GM12878 (cell line): ENCODE data around the gene SETD4. TPM values are rescaled to one million over a fixed set of nuclear protein-coding genes. Genes with fewer than 3 reads are reported as not detected.

Experiments used
- ATAC-seq: fragments of 200-7000 bp; cut with Tn5 transposase; 3 replicates; pipeline ENCODE4 v1.9.1; 2020; ENCODE audit warnings: mild to moderate bottlenecking, moderate library complexity
- BruUV-seq: library from RNA; stranded (reverse); fragments of 400-500 nt; replicated peaks from 2 replicates; lab custom pipeline; 2021; lab: Mats Ljungman, UMichigan
- CTCF ChIA-PET: fragments of 300-600 bp; sonication (Branson Sonifier 250); formaldehyde crosslinking; extraction: SDS; loops from one replicate; lab custom pipeline; 2021; ENCODE audit warnings: inconsistent platforms; lab: Yijun Ruan, JAX
- POLR2A ChIA-PET: fragments of 350-600 bp; formaldehyde crosslinking; extraction: SDS; loops from one replicate; lab custom pipeline; 2021; ENCODE audit warnings: inconsistent platforms; lab: Charles Lee
- RAD21 ChIA-PET: fragments of 300-600 bp; sonication (Branson Sonifier 250); formaldehyde crosslinking; loops from one replicate; lab custom pipeline; 2023; ENCODE audit warnings: antibody characterized with exemption; ENCODE audit not compliant: unreplicated experiment; lab: Charles Lee
- SMC1A ChIA-PET: fragments of 300-600 bp; sonication (Branson Sonifier 250); formaldehyde crosslinking; loops from one replicate; lab custom pipeline; 2023; ENCODE audit not compliant: unreplicated experiment, uncharacterized antibody; lab: Charles Lee
- DNase-seq: peaks from one replicate; pipeline ENCODE4 v3.0.0-alpha.2; 2011; ENCODE audit warnings: low read depth, low spot score
- FAIRE-seq: peaks from 3 replicates; lab custom pipeline; 2011; peaks lifted over from hg19 to GRCh38; lab: Jason Lieb, UNC
- H2AFZ ChIP-seq: 2 replicates; pipeline ENCODE4 v1.6.0; 2011; ENCODE audit warnings: low read depth, low read length, control low read depth; ENCODE audit not compliant: control insufficient read depth
- H3K27ac ChIP-seq: 2 replicates; pipeline ENCODE4 v1.5.1; 2011; ENCODE audit warnings: control low read depth; ENCODE audit not compliant: control insufficient read depth, insufficient read depth
- H3K27me3 ChIP-seq, 2 experiments: replicated peaks in 1 of 2; 2 replicates each; pipeline versions ENCODE4 v1.6.0 to v1.6.1; 2011; ENCODE audit warnings: low read length in 1 of 2; ENCODE audit not compliant: control insufficient read depth in 2 of 2, insufficient read depth in 2 of 2
- H3K36me3 ChIP-seq, 2 experiments: 2 replicates each; pipeline ENCODE4 v1.5.1; 2011; ENCODE audit warnings: low read length in 1 of 2; ENCODE audit not compliant: control insufficient read depth in 2 of 2, insufficient read depth in 2 of 2
- H3K4me1 ChIP-seq: 2 replicates; pipeline ENCODE4 v1.6.1; 2011; ENCODE audit warnings: mild to moderate bottlenecking, low read length, moderate library complexity, mixed read lengths; ENCODE audit not compliant: control insufficient read depth, insufficient read depth
- H3K4me2 ChIP-seq: 2 replicates; pipeline ENCODE4 v1.6.0; 2011; ENCODE audit warnings: control low read depth; ENCODE audit not compliant: control insufficient read depth, insufficient read depth
- H3K4me3 ChIP-seq: fragments of 200-600 bp; sonication (generic); 2 replicates; pipeline ENCODE4 v1.5.1; 2016
- H3K79me2 ChIP-seq: 2 replicates; pipeline ENCODE4 v1.6.0; 2011; ENCODE audit warnings: low read length; ENCODE audit not compliant: control insufficient read depth, insufficient read depth
- H3K9ac ChIP-seq: 2 replicates; pipeline ENCODE4 v1.8.0; 2011; ENCODE audit warnings: low read length, control low read depth, mixed read lengths; ENCODE audit not compliant: control insufficient read depth, insufficient read depth
- H3K9me3 ChIP-seq: replicated peaks from 3 replicates; pipeline ENCODE4 v1.5.1; 2011; ENCODE audit warnings: mild to moderate bottlenecking, low read length; ENCODE audit not compliant: control insufficient read depth, insufficient read depth
- H4K20me1 ChIP-seq: 2 replicates; pipeline ENCODE4 v1.6.0; 2011; ENCODE audit not compliant: control insufficient read depth, insufficient read depth
- BCL11A ChIP-seq: IDR thresholded peaks from 2 replicates; pipeline ENCODE4 v1.6.1; 2011; ENCODE audit warnings: low read depth, low read length
- CBX3 ChIP-seq: fragments of 200-600 bp; sonication (generic); IDR thresholded peaks from 2 replicates; pipeline ENCODE4 v1.6.1; 2016; ENCODE audit warnings: low read depth, borderline replicate concordance
- CHD4 ChIP-seq: fragments of 200-600 bp; sonication (generic); IDR thresholded peaks from 2 replicates; pipeline ENCODE4 v1.6.1; 2016; ENCODE audit warnings: mild to moderate bottlenecking
- EZH2 ChIP-seq: IDR thresholded peaks from 2 replicates; pipeline ENCODE4 v1.6.1; 2012; ENCODE audit warnings: low read depth, mild to moderate bottlenecking, control low read depth, inconsistent platforms, low read length, borderline replicate concordance; ENCODE audit not compliant: control insufficient read depth
- IKZF1 ChIP-seq: fragments of 450-650 bp; conservative IDR thresholded peaks from 2 replicates; pipeline ENCODE4 v1.6.1; 2017; ENCODE audit warnings: antibody characterized with exemption, mild to moderate bottlenecking
- JUNB ChIP-seq: IDR thresholded peaks from 2 replicates; pipeline ENCODE4 v1.6.1; 2016; ENCODE audit warnings: antibody characterized with exemption, mild to moderate bottlenecking
- KDM1A ChIP-seq: fragments of 200-600 bp; sonication (generic); IDR thresholded peaks from 2 replicates; pipeline ENCODE4 v1.6.1; 2016; ENCODE audit warnings: borderline replicate concordance
- NFYA ChIP-seq: IDR thresholded peaks from 2 replicates; pipeline ENCODE4 v1.6.1; 2011; ENCODE audit warnings: low read depth, mild to moderate bottlenecking, low read length, improper control_type of control experiment, borderline replicate concordance
- NR2C2 ChIP-seq: IDR thresholded peaks from 2 replicates; pipeline ENCODE4 v1.6.1; 2011; ENCODE audit warnings: borderline replicate concordance, low read depth; ENCODE audit not compliant: control insufficient read depth, insufficient read length
- NR2F1 ChIP-seq: fragments of 450-650 bp; conservative IDR thresholded peaks from 2 replicates; pipeline ENCODE4 v1.6.1; 2017; ENCODE audit warnings: mild to moderate bottlenecking
- POLR2A ChIP-seq: IDR thresholded peaks from 2 replicates; pipeline ENCODE4 v1.6.1; 2011; ENCODE audit warnings: low read depth, mild to moderate bottlenecking, low read length
- SIX5 ChIP-seq: IDR thresholded peaks from 2 replicates; pipeline ENCODE4 v1.6.1; 2011; ENCODE audit warnings: mild to moderate bottlenecking, low read depth, low read length, moderate library complexity; ENCODE audit not compliant: severe bottlenecking
- SMC3 ChIP-seq: IDR thresholded peaks from 2 replicates; pipeline ENCODE4 v1.6.1; 2011; ENCODE audit warnings: low read length, improper control_type of control experiment, borderline replicate concordance
- SREBF2 ChIP-seq: IDR thresholded peaks from 2 replicates; pipeline ENCODE4 v1.6.1; 2012; ENCODE audit warnings: mild to moderate bottlenecking, low read length
- SUZ12 ChIP-seq: fragments of 200-600 bp; sonication (generic); IDR thresholded peaks from one replicate; pipeline ENCODE4 v1.6.1; 2018; ENCODE audit warnings: antibody characterized with exemption, mild to moderate bottlenecking; ENCODE audit not compliant: unreplicated experiment
- TARDBP ChIP-seq: IDR thresholded peaks from 2 replicates; pipeline ENCODE4 v1.6.1; 2016; ENCODE audit warnings: borderline replicate concordance
- TCF12 ChIP-seq: IDR thresholded peaks from 2 replicates; pipeline ENCODE4 v1.6.1; 2011; ENCODE audit warnings: low read depth, mild to moderate bottlenecking, low read length
- WRNIP1 ChIP-seq: IDR thresholded peaks from 2 replicates; pipeline ENCODE4 v1.6.1; 2011; ENCODE audit warnings: low read depth, low read length, improper control_type of control experiment, borderline replicate concordance
- ZNF217 ChIP-seq: fragments of 450-650 bp; IDR thresholded peaks from 2 replicates; pipeline ENCODE4 v1.6.1; 2017; ENCODE audit warnings: antibody characterized with exemption, mild to moderate bottlenecking
- WGBS: methylation state at CpG from one replicate; pipeline ENCODE4 v1.1.6; 2016; ENCODE audit warnings: low lambda C conversion rate; ENCODE audit not compliant: insufficient replicate concordance, insufficient coverage; ENCODE audit errors: missing lambda C conversion rate; 5-methylcytosine and 5-hydroxymethylcytosine counted together
- in situ Hi-C: fragments of 300-500 bp; cut with MboI; formaldehyde crosslinking; loops from 9 replicates; pipeline ENCODE4 v1.14.3; 2018; ENCODE audit warnings: mixed read lengths
- intact Hi-C: fragments of 100-400 bp; cut with micrococcal nuclease; formaldehyde crosslinking; loops from one replicate; pipeline ENCODE4 v1.14.2; 2022; ENCODE audit not compliant: unreplicated experiment
- polyA plus RNA-seq, 11 experiments: library from polyadenylated mRNA; depleted of rRNA in 4 of 11; unstranded in 6 of 11; stranded (reverse) in 5 of 11; fragments of >200 nt; fragmentation: Nextera tagmentation in 4 of 11; fragmentation: Illumina TruSeq in 1 of 11; extraction: Ambion mirVana in 4 of 11; extraction: Trizol in 1 of 11; gene quantifications; 1 replicate in 1 of 11; 2 replicates in 10 of 11; pipeline versions ENCODE4 v1.2.1 to v1.2.3, GENCODE V29; 2011 to 2016; ENCODE audit warnings: inconsistent platforms in 2 of 11, missing spikeins in 2 of 11, low read depth in 1 of 11
- total RNA-seq, 4 experiments: library from RNA; depleted of rRNA in 3 of 4; stranded (reverse); fragments of >200 nt in 3 of 4; fragmentation: Illumina TruSeq in 1 of 4; extraction: Trizol in 1 of 4; gene quantifications; 2 replicates each; pipeline versions ENCODE4 v1.2.1 to v1.2.3, GENCODE V29; 2013 to 2021
- TF ChIP-seq, protein P1 (sequence below): IDR thresholded peaks from 2 replicates; pipeline ENCODE4 v1.6.1; 2012; ENCODE audit warnings: low read depth, low read length, improper control_type of control experiment
- TF ChIP-seq, protein P2 (sequence below): fragments of 450-650 bp; IDR thresholded peaks from 2 replicates; pipeline ENCODE4 v1.6.1; 2014; ENCODE audit warnings: mild to moderate bottlenecking
- TF ChIP-seq, protein P3 (sequence below): fragments of 450-650 bp; IDR thresholded peaks from 2 replicates; pipeline ENCODE4 v1.6.1; 2017; ENCODE audit warnings: borderline replicate concordance
- TF ChIP-seq, protein P4 (sequence below): fragments of 450-650 bp; IDR thresholded peaks from 2 replicates; pipeline ENCODE4 v1.6.1; 2016; ENCODE audit warnings: mild to moderate bottlenecking

Gene SETD4
- total and polyA plus RNA-seq, 10 of the 15 experiments (the other 5 are each of a cell fraction or from before 2014, with no cell fraction given), result 10.3 to 37.0 (median 18.6) TPM

DNA sequence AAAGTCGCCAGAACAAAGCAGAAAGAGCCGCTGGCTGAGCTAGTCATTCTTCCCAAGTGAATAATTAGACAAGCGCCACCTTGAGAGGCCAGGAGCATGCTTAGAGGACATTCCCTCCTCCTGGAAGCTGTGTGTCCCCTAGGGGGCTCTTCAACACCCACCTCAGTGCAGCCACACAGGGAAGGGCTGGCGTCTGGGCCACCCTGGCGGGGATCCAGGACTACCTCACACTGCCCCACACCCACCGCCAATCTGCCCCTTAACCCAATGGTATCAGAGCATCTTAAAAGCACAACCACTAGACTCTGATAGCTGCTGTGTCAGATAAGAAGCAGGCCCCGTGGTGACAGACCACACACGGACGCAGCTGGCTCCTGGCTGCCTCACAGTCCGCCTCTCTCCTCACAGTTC lies 24.9 kb downstream of the SETD4 start (continued):
- TF ChIP-seq TARDBP (no peak), POLR2A (no peak), EZH2 (no peak), SUZ12 (no peak), BCL11A (no peak), CHD4 (no peak), NR2C2 (no peak), WRNIP1 (no peak), TCF12 (no peak)
- TF ChIP-seq, protein P1, sequence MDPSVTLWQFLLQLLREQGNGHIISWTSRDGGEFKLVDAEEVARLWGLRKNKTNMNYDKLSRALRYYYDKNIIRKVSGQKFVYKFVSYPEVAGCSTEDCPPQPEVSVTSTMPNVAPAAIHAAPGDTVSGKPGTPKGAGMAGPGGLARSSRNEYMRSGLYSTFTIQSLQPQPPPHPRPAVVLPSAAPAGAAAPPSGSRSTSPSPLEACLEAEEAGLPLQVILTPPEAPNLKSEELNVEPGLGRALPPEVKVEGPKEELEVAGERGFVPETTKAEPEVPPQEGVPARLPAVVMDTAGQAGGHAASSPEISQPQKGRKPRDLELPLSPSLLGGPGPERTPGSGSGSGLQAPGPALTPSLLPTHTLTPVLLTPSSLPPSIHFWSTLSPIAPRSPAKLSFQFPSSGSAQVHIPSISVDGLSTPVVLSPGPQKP, result no peak

DNA sequence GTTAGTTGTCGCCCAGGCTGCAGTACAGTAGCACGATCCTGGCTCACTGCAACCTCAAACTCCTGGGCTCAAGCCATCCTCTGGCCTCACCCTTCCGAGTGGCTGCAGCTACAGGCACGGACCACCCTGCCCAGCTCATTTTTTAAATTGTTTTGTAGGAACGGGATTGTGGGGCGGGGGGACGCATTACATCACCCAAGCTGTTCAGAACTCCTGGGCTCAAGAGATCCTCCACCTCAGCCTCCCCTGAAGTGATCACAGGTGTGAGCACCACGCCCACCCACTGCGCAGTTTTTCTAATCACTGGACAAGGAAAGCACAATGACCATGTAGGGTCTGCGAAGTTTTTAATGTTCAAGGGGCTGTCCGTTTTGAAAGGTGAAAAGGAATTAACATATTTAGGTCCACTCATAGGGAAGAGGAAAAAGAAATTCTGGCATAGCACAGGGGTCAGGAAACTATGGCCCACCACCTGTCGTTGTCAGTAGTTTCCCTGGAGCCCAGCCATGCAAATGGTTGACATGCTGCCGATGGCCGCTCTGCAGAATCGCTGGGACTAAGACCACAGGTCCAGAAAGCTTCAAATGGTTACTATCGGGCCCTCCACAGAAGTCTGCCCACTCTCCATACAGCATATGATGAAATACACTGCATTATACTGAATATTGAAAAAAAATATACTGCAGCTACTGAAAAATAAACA lies 26.0 kb downstream of the SETD4 start:
- SMC1A ChIA-PET, result no interaction called here
- H3K27ac ChIP-seq, result no peak overlapping the region
- H2AFZ ChIP-seq, result no peak overlapping the region
- no peaks in the 10 kb centered on the region for H3K27me3 ChIP-seq
- WGBS, result 83% methylated on average over 16 of the region's 16 CpGs
- RAD21 ChIA-PET, result no interaction called here
- H3K9me3 ChIP-seq, result no peaks in the 10 kb centered on the region
- no peak for ATAC-seq
- H3K4me2 ChIP-seq, result no peak overlapping the region
- H3K4me3 ChIP-seq, result no peak overlapping the region
- no peak overlapping the region for H3K9ac ChIP-seq
- POLR2A ChIA-PET, result no interaction called here
- no TSS peak for BruUV-seq
- no peak for FAIRE-seq
- no peak for DNase-seq
- peaks cover 7 to 12% of the 10 kb centered on the region in 2 experiments for H3K36me3 ChIP-seq
- CTCF ChIA-PET, result no interaction called here
- in situ Hi-C loops, result no loop called here
- H3K79me2 ChIP-seq, result no peaks in the 10 kb centered on the region
- H4K20me1 ChIP-seq, result no peaks in the 10 kb centered on the region
- H3K4me1 ChIP-seq, result no peaks in the 10 kb centered on the region
- intact Hi-C loops, result no loop called here
- TF ChIP-seq, protein P2, sequence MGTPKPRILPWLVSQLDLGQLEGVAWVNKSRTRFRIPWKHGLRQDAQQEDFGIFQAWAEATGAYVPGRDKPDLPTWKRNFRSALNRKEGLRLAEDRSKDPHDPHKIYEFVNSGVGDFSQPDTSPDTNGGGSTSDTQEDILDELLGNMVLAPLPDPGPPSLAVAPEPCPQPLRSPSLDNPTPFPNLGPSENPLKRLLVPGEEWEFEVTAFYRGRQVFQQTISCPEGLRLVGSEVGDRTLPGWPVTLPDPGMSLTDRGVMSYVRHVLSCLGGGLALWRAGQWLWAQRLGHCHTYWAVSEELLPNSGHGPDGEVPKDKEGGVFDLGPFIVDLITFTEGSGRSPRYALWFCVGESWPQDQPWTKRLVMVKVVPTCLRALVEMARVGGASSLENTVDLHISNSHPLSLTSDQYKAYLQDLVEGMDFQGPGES, result no peak
- no peak for TF ChIP-seq SMC3
- no peak for TF ChIP-seq KDM1A
- no peak for TF ChIP-seq SIX5
- TF ChIP-seq ZNF217, result no peak
- no peak for TF ChIP-seq NFYA
- TF ChIP-seq JUNB, result no peak
- TF ChIP-seq, protein P3, sequence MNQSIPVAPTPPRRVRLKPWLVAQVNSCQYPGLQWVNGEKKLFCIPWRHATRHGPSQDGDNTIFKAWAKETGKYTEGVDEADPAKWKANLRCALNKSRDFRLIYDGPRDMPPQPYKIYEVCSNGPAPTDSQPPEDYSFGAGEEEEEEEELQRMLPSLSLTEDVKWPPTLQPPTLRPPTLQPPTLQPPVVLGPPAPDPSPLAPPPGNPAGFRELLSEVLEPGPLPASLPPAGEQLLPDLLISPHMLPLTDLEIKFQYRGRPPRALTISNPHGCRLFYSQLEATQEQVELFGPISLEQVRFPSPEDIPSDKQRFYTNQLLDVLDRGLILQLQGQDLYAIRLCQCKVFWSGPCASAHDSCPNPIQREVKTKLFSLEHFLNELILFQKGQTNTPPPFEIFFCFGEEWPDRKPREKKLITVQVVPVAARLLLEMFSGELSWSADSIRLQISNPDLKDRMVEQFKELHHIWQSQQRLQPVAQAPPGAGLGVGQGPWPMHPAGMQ, result no peak
- no peak for TF ChIP-seq CBX3
- no peak for TF ChIP-seq NR2F1
- no peak for TF ChIP-seq SREBF2
- TF ChIP-seq, protein P4, sequence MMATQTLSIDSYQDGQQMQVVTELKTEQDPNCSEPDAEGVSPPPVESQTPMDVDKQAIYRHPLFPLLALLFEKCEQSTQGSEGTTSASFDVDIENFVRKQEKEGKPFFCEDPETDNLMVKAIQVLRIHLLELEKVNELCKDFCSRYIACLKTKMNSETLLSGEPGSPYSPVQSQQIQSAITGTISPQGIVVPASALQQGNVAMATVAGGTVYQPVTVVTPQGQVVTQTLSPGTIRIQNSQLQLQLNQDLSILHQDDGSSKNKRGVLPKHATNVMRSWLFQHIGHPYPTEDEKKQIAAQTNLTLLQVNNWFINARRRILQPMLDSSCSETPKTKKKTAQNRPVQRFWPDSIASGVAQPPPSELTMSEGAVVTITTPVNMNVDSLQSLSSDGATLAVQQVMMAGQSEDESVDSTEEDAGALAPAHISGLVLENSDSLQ, result no peak
- no peak for TF ChIP-seq IKZF1
